ENCODE measurements around the gene PPP6R3. TPM values are rescaled to one million over a fixed set of nuclear protein-coding genes. Genes with fewer than 3 reads are reported as not detected.

The PPP6R3 gene
- total and polyA plus RNA-seq, 5 donors from 2014 or later = 46.7 to 172 (median 51.6) TPM

GRCh38 chr11:68524213-68524612, 63.7 kb downstream of the PPP6R3 start:
- DNase-seq = no peak
- H3K27me3 ChIP-seq (ENCODE audit: control insufficient read depth, insufficient read depth, low read length) = no peaks in the 10 kb centered on the region
- peak overlapping the region in 1 of 4 donors; percentile 28 for H3K4me3 Mint-ChIP-seq
- H3K4me3 ChIP-seq (ENCODE audit: low read depth, low read length) = no peak overlapping the region
- peaks cover 82% of the 10 kb centered on the region for H3K36me3 ChIP-seq (ENCODE audit: control insufficient read depth, insufficient read depth, low read length)
- H3K4me1 Mint-ChIP-seq = peaks cover 35 to 80% (median 73%) of the 10 kb centered on the region in 4 donors
- H3K9me3 Mint-ChIP-seq = no peaks in the 10 kb centered on the region
- peaks cover 32% of the 10 kb centered on the region for H3K4me1 ChIP-seq (ENCODE audit: control insufficient read depth, insufficient read depth, low read length, poor library complexity, severe bottlenecking)
- no peak overlapping the region for H3K27ac ChIP-seq (ENCODE audit: insufficient read depth, low read length, poor library complexity, severe bottlenecking)
- no peak for ATAC-seq (ENCODE audit: low read depth in 2 of 2)
- no peaks in the 10 kb centered on the region for H3K27me3 Mint-ChIP-seq
- peaks cover 60% of the 10 kb centered on the region for H3K36me3 Mint-ChIP-seq
- H3K9me3 ChIP-seq (ENCODE audit: control insufficient read depth in 2 of 2, low read length in 2 of 2) = no peaks in the 10 kb centered on the region
- peak overlapping the region in 2 of 3 donors; percentile 59 to 76 for H3K27ac Mint-ChIP-seq

- Histone ChIP-seq H3K27ac (ENCODE audit: insufficient read depth, low read length, poor library complexity, severe bottlenecking) (no peak overlapping the region), H3K4me1 (ENCODE audit: control insufficient read depth, insufficient read depth, low read length, poor library complexity, severe bottlenecking) (peaks cover 32% of the 10 kb centered on the region), H3K36me3 (ENCODE audit: control insufficient read depth, insufficient read depth, low read length) (peaks cover 81% of the 10 kb centered on the region), H3K4me3 (ENCODE audit: low read depth, low read length) (no peak overlapping the region), H3K9me3 (ENCODE audit: control insufficient read depth in 2 of 2, low read length in 2 of 2) (no peaks in the 10 kb centered on the region), H3K27me3 (ENCODE audit: control insufficient read depth, insufficient read depth, low read length) (no peaks in the 10 kb centered on the region)
- no peaks in the 10 kb centered on the region for H3K9me3 Mint-ChIP-seq
- H3K27me3 Mint-ChIP-seq = no peaks in the 10 kb centered on the region
- H3K36me3 Mint-ChIP-seq = peaks cover 59% of the 10 kb centered on the region
- DNase-seq = no peak
- H3K27ac Mint-ChIP-seq = peak overlapping the region in 1 of 3 donors; percentile 76
- H3K4me3 Mint-ChIP-seq = no peak overlapping the region
- H3K4me1 Mint-ChIP-seq = peaks cover 37 to 81% (median 76%) of the 10 kb centered on the region in 4 donors
- no peak for ATAC-seq (ENCODE audit: low read depth in 2 of 2)
Measured at GRCh38 chr11:68524681-68525080, 64.1 kb downstream of the PPP6R3 start.

- peaks cover 43 to 86% (median 78%) of the 10 kb centered on the region in 4 donors for H3K4me1 Mint-ChIP-seq
- no peaks in the 10 kb centered on the region for H3K27me3 ChIP-seq (ENCODE audit: control insufficient read depth, insufficient read depth, low read length)
- no peak overlapping the region for H3K4me3 ChIP-seq (ENCODE audit: low read depth, low read length)
- H3K27ac Mint-ChIP-seq = peak overlapping the region in 2 of 3 donors; percentile 4 to 76
- no peaks in the 10 kb centered on the region for H3K27me3 Mint-ChIP-seq
- H3K9me3 ChIP-seq (ENCODE audit: control insufficient read depth in 2 of 2, low read length in 2 of 2) = no peaks in the 10 kb centered on the region
- H3K36me3 ChIP-seq (ENCODE audit: control insufficient read depth, insufficient read depth, low read length) = peaks cover 77% of the 10 kb centered on the region
- no peak overlapping the region for H3K4me3 Mint-ChIP-seq
- H3K27ac ChIP-seq (ENCODE audit: insufficient read depth, low read length, poor library complexity, severe bottlenecking) = no peak overlapping the region
- ATAC-seq (ENCODE audit: low read depth in 2 of 2) = no peak
- H3K36me3 Mint-ChIP-seq = peaks cover 56% of the 10 kb centered on the region
- H3K4me1 ChIP-seq (ENCODE audit: control insufficient read depth, insufficient read depth, low read length, poor library complexity, severe bottlenecking) = peaks cover 32% of the 10 kb centered on the region
- DNase-seq = no peak
- no peaks in the 10 kb centered on the region for H3K9me3 Mint-ChIP-seq
Measured at GRCh38 chr11:68525336-68525735, 64.8 kb downstream of the PPP6R3 start.

GRCh38 chr11:68525930-68526329, 65.4 kb downstream of the PPP6R3 start:
- no peak for DNase-seq
- Mint-ChIP-seq H3K27me3 (no peaks in the 10 kb centered on the region), H3K4me1 (peaks cover 47 to 86% (median 78%) of the 10 kb centered on the region in 4 donors), H3K27ac (peak overlapping the region in 1 of 3 donors; percentile 88), H3K9me3 (no peaks in the 10 kb centered on the region), H3K36me3 (peaks cover 56% of the 10 kb centered on the region), H3K4me3 (no peak overlapping the region)
- Histone ChIP-seq H3K9me3 (ENCODE audit: control insufficient read depth in 2 of 2, low read length in 2 of 2) (no peaks in the 10 kb centered on the region), H3K36me3 (ENCODE audit: control insufficient read depth, insufficient read depth, low read length) (peaks cover 71% of the 10 kb centered on the region), H3K4me1 (ENCODE audit: control insufficient read depth, insufficient read depth, low read length, poor library complexity, severe bottlenecking) (peaks cover 32% of the 10 kb centered on the region), H3K27me3 (ENCODE audit: control insufficient read depth, insufficient read depth, low read length) (no peaks in the 10 kb centered on the region), H3K27ac (ENCODE audit: insufficient read depth, low read length, poor library complexity, severe bottlenecking) (no peak overlapping the region), H3K4me3 (ENCODE audit: low read depth, low read length) (no peak overlapping the region)
- ATAC-seq (ENCODE audit: low read depth in 2 of 2) = no peak

GRCh38 chr11:68527585-68527984, 67.0 kb downstream of the PPP6R3 start:
- peak in 1 of 2 donors; percentile 44 for ATAC-seq (ENCODE audit: low read depth in 2 of 2)
- Histone ChIP-seq H3K27ac (ENCODE audit: insufficient read depth, low read length, poor library complexity, severe bottlenecking) (peak overlapping the region; percentile 33), H3K4me3 (ENCODE audit: low read depth, low read length) (peak overlapping the region; percentile 22), H3K27me3 (ENCODE audit: control insufficient read depth, insufficient read depth, low read length) (no peaks in the 10 kb centered on the region), H3K36me3 (ENCODE audit: control insufficient read depth, insufficient read depth, low read length) (peaks cover 62% of the 10 kb centered on the region), H3K4me1 (ENCODE audit: control insufficient read depth, insufficient read depth, low read length, poor library complexity, severe bottlenecking) (peaks cover 32% of the 10 kb centered on the region), H3K9me3 (ENCODE audit: control insufficient read depth in 2 of 2, low read length in 2 of 2) (no peaks in the 10 kb centered on the region)
- Mint-ChIP-seq H3K27ac (peak overlapping the region; percentile 77 to 88 (median 88)), H3K27me3 (no peaks in the 10 kb centered on the region), H3K4me1 (peaks cover 46 to 85% (median 77%) of the 10 kb centered on the region in 4 donors), H3K4me3 (no peak overlapping the region), H3K9me3 (no peaks in the 10 kb centered on the region), H3K36me3 (peaks cover 53% of the 10 kb centered on the region)
- DNase-seq = peak in 1 of 3 donors; percentile 29

GRCh38 chr11:68528630-68529029, 68.1 kb downstream of the PPP6R3 start:
- peak in 2 of 3 donors; percentile 5 to 68 for DNase-seq
- Mint-ChIP-seq H3K4me1 (peaks cover 45 to 89% (median 71%) of the 10 kb centered on the region in 4 donors), H3K9me3 (no peaks in the 10 kb centered on the region), H3K27ac (peak overlapping the region; percentile 68 to 88 (median 87)), H3K4me3 (peak overlapping the region; percentile 2 to 66 (median 46)), H3K27me3 (no peaks in the 10 kb centered on the region), H3K36me3 (peaks cover 45% of the 10 kb centered on the region)
- H3K9me3 ChIP-seq (ENCODE audit: control insufficient read depth in 2 of 2, low read length in 2 of 2) = no peaks in the 10 kb centered on the region
- ATAC-seq (ENCODE audit: low read depth in 2 of 2) = peak; percentile 75 to 78
- peak overlapping the region; percentile 39 for H3K4me3 ChIP-seq (ENCODE audit: low read depth, low read length)
- H3K27me3 ChIP-seq (ENCODE audit: control insufficient read depth, insufficient read depth, low read length) = no peaks in the 10 kb centered on the region
- H3K27ac ChIP-seq (ENCODE audit: insufficient read depth, low read length, poor library complexity, severe bottlenecking) = peak overlapping the region; percentile 38
- H3K36me3 ChIP-seq (ENCODE audit: control insufficient read depth, insufficient read depth, low read length) = peaks cover 56% of the 10 kb centered on the region
- peaks cover 32% of the 10 kb centered on the region for H3K4me1 ChIP-seq (ENCODE audit: control insufficient read depth, insufficient read depth, low read length, poor library complexity, severe bottlenecking)

- no peaks in the 10 kb centered on the region for H3K27me3 ChIP-seq (ENCODE audit: control insufficient read depth, insufficient read depth, low read length)
- Mint-ChIP-seq H3K36me3 (peaks cover 40% of the 10 kb centered on the region), H3K4me3 (no peak overlapping the region), H3K9me3 (no peaks in the 10 kb centered on the region), H3K27ac (peak overlapping the region in 2 of 3 donors; percentile 36 to 82), H3K4me1 (peaks cover 53 to 90% (median 67%) of the 10 kb centered on the region in 4 donors), H3K27me3 (no peaks in the 10 kb centered on the region)
- peaks cover 45% of the 10 kb centered on the region for H3K36me3 ChIP-seq (ENCODE audit: control insufficient read depth, insufficient read depth, low read length)
- H3K9me3 ChIP-seq (ENCODE audit: control insufficient read depth in 2 of 2, low read length in 2 of 2) = no peaks in the 10 kb centered on the region
- no peak for ATAC-seq (ENCODE audit: low read depth in 2 of 2)
- H3K4me3 ChIP-seq (ENCODE audit: low read depth, low read length) = no peak overlapping the region
- H3K4me1 ChIP-seq (ENCODE audit: control insufficient read depth, insufficient read depth, low read length, poor library complexity, severe bottlenecking) = peaks cover 26% of the 10 kb centered on the region
- H3K27ac ChIP-seq (ENCODE audit: insufficient read depth, low read length, poor library complexity, severe bottlenecking) = no peak overlapping the region
- no peak for DNase-seq
Measured at GRCh38 chr11:68531129-68531693, 70.7 kb downstream of the PPP6R3 start.
